Activated effector memory CD4-positive, alpha-beta T cell treated with Interleukin-2 at 50 U/mL for 16 hours (primary cell): ENCODE data around the gene LKAAEAR1.

Experiments
- DNase-seq: peaks from one replicate; pipeline ENCODE4 v3.0.0-alpha.2; 2020

Gene LKAAEAR1

GRCh38 chr20:64035933-64036345 lies 48.3 kb downstream of the LKAAEAR1 start, which contains the start of gene C20orf204:
Gene C20orf204, plus strand, starts transcription at chr20:64036182. Its CDS starts 142 bp downstream, at chr20:64036324.
- no peak for DNase-seq

- no peak for DNase-seq
Observed at GRCh38 chr20:64035066-64035932, 48.9 kb downstream of the LKAAEAR1 start.

GRCh38 chr20:64033981-64034493 lies 50.2 kb downstream of the LKAAEAR1 start:
- DNase-seq = no peak
